HL-60 (cell line): ENCODE measurements around the gene BAMBI.

Experiments
- POLR2AphosphoS5 ChIP-seq: IDR thresholded peaks from 2 replicates; pipeline ENCODE4 v1.6.1; 2012; ENCODE audit warnings: low read depth
- SPI1 ChIP-seq: IDR thresholded peaks from 2 replicates; pipeline ENCODE4 v1.6.1; 2012; ENCODE audit warnings: low read depth, mild to moderate bottlenecking, borderline replicate concordance
- TF ChIP-seq, protein P1 (sequence below): IDR thresholded peaks from one replicate; pipeline ENCODE4 v1.5.1; 2011; ENCODE audit warnings: low read length, control low read depth, inconsistent platforms; ENCODE audit not compliant: insufficient read depth

- TF ChIP-seq POLR2AphosphoS5 (no peak), SPI1 (no peak)
- TF ChIP-seq, protein P1, sequence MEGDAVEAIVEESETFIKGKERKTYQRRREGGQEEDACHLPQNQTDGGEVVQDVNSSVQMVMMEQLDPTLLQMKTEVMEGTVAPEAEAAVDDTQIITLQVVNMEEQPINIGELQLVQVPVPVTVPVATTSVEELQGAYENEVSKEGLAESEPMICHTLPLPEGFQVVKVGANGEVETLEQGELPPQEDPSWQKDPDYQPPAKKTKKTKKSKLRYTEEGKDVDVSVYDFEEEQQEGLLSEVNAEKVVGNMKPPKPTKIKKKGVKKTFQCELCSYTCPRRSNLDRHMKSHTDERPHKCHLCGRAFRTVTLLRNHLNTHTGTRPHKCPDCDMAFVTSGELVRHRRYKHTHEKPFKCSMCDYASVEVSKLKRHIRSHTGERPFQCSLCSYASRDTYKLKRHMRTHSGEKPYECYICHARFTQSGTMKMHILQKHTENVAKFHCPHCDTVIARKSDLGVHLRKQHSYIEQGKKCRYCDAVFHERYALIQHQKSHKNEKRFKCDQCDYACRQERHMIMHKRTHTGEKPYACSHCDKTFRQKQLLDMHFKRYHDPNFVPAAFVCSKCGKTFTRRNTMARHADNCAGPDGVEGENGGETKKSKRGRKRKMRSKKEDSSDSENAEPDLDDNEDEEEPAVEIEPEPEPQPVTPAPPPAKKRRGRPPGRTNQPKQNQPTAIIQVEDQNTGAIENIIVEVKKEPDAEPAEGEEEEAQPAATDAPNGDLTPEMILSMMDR = no peak
Measured at GRCh38 chr10:28728366-28728765, 51.0 kb downstream of the BAMBI start.
